GM12873 (cell line): Measurements from ENCODE around the gene NDST4.

Source experiments
- TF ChIP-seq, protein P1 (sequence below): IDR thresholded peaks from 2 replicates; pipeline ENCODE4 v1.5.1; 2012; ENCODE audit warnings: low read depth, mild to moderate bottlenecking, moderate library complexity, low read length, control low read depth; ENCODE audit not compliant: insufficient read depth; ENCODE audit errors: missing control alignments

NDST4 gene

GRCh38 chr4:114907568-114907967 is 205.9 kb downstream of the NDST4 start:
- TF ChIP-seq, protein P1, sequence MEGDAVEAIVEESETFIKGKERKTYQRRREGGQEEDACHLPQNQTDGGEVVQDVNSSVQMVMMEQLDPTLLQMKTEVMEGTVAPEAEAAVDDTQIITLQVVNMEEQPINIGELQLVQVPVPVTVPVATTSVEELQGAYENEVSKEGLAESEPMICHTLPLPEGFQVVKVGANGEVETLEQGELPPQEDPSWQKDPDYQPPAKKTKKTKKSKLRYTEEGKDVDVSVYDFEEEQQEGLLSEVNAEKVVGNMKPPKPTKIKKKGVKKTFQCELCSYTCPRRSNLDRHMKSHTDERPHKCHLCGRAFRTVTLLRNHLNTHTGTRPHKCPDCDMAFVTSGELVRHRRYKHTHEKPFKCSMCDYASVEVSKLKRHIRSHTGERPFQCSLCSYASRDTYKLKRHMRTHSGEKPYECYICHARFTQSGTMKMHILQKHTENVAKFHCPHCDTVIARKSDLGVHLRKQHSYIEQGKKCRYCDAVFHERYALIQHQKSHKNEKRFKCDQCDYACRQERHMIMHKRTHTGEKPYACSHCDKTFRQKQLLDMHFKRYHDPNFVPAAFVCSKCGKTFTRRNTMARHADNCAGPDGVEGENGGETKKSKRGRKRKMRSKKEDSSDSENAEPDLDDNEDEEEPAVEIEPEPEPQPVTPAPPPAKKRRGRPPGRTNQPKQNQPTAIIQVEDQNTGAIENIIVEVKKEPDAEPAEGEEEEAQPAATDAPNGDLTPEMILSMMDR = no peak

- TF ChIP-seq, protein P1 = no peak
These were observed 208.4 kb downstream of the NDST4 start for GRCh38 chr4:114905017-114905416.

DNA sequence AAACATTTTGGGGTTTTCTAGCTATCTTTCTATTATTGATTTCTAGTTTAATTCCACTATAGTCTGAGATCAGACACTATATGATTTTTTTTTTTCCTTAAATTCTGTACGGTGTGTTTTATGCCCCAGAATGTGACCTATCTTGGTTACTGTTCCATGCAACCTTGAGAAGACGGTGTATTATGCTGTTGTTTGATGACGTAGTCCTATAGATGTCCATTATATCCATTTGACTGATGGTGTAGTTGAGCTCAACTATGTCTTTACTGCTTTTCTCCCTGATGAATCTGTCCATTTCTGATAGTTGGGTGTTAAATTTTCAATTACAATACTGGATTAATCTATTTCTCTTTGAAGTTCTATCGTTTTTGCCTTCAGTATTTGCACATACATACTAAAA is 212.5 kb downstream of the NDST4 start:
- TF ChIP-seq, protein P1 = no peak

DNA sequence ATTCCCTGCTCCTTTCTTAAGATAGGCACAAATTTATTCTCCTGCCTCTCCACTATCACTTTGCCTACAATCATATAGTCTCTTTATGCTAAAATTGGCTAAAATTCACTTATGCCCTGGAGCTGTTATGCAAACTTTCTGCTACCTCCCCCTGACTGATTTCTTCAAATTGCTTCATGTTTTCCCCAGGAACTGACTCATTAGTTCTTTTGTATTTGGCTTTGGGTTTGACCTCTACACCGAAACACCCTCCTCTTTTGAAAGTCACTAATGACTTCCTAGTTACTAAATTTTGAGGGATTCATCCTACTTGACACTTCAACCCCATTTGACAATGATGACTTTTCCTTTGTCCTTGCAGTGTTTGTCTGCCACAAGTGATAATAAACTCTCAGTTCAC is 222.6 kb downstream of the NDST4 start:
- TF ChIP-seq, protein P1 = no peak

GRCh38 chr4:114886761-114887160 is 226.7 kb downstream of the NDST4 start:
- TF ChIP-seq, protein P1 = no peak

DNA sequence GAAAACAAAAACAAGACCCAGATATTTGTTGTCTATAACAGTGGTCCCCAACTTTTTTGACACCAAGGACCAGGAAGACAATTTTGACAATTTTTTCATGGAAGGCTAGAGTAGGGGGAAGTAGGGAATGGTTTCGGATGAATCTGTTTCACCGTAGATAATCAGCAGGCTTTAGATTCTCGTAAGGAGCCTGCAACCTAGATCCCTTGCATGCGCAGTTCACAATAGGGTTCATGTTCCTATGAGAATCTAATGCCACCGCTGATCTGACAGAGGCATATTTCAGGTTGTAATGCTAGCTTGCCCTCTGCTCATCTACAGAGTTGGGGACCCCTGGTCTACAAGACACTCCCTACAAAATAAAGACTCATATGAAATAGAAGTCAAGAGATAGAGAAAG is 229.8 kb downstream of the NDST4 start:
- TF ChIP-seq, protein P1 = no peak

- TF ChIP-seq, protein P1 = no peak
These were observed 233.3 kb downstream of the NDST4 start for GRCh38 chr4:114879916-114880669.

DNA sequence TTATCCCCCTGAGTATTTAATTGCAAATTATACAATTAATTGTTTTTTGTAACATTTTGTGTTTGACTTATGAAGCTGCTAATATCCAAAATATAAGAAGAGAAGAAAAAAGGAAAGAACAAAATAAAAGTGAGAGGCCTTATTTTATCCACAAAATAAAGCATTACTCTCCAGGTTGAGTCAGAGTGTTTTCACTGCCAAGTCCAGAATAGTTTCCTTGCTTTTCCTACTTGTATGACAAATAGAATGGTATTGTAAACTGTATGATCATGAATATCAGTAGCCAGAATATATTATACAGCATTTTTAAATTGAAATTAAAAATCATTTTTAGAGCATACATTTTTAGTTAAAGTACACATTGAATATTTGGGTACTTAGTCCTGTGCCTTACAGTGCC is 237.8 kb downstream of the NDST4 start:
- TF ChIP-seq, protein P1 = no peak
